ENCODE results near the gene ENO3.

- TF ChIP-seq, protein P1, sequence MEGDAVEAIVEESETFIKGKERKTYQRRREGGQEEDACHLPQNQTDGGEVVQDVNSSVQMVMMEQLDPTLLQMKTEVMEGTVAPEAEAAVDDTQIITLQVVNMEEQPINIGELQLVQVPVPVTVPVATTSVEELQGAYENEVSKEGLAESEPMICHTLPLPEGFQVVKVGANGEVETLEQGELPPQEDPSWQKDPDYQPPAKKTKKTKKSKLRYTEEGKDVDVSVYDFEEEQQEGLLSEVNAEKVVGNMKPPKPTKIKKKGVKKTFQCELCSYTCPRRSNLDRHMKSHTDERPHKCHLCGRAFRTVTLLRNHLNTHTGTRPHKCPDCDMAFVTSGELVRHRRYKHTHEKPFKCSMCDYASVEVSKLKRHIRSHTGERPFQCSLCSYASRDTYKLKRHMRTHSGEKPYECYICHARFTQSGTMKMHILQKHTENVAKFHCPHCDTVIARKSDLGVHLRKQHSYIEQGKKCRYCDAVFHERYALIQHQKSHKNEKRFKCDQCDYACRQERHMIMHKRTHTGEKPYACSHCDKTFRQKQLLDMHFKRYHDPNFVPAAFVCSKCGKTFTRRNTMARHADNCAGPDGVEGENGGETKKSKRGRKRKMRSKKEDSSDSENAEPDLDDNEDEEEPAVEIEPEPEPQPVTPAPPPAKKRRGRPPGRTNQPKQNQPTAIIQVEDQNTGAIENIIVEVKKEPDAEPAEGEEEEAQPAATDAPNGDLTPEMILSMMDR (IDR thresholded peaks at IDR 0.05), result peak; percentile 58 to 87 (median 80)
- peak; percentile 70 to 81 for TF ChIP-seq POLR2A (IDR thresholded peaks at IDR 0.05)
These were observed 36.2 kb downstream of the ENO3 start, which contains the start of gene CAMTA2 for GRCh38 chr17:4986951-4987766.
